HEK293 (cell line): ENCODE data around the gene GPR158.

Experiments used
- CTCF ChIA-PET: fragments of 350-600 bp; formaldehyde crosslinking; extraction: SDS; loops from one replicate; lab custom pipeline; 2021; ENCODE audit warnings: antibody characterized with exemption; lab: Yijun Ruan, JAX
- POLR2A ChIA-PET: fragments of 300-600 bp; formaldehyde crosslinking; extraction: SDS; loops from one replicate; lab custom pipeline; 2020; ENCODE audit warnings: antibody characterized with exemption, inconsistent platforms; lab: Yijun Ruan, JAX
- H3K27ac ChIP-seq: fragments of 200-500 bp; sonication (Bioruptor generic); 2 replicates; pipeline ENCODE4 v1.5.1; 2014; ENCODE audit warnings: low read depth, low read length, control low read depth, inconsistent platforms; ENCODE audit errors: extremely low read depth
- H3K36me3 ChIP-seq, 2 experiments: fragments of 200-500 bp in 1 of 2; sonication (Bioruptor generic) in 1 of 2; 1 replicate in 1 of 2; 2 replicates in 1 of 2; pipeline ENCODE4 v1.5.1; 2014 to 2017; ENCODE audit warnings: inconsistent platforms in 2 of 2, low read length in 2 of 2; ENCODE audit not compliant: control insufficient read depth in 2 of 2, insufficient read depth in 1 of 2
- H3K4me1 ChIP-seq: fragments of 200-500 bp; sonication (Bioruptor generic); 2 replicates; pipeline ENCODE4 v1.5.1; 2014; ENCODE audit warnings: mild to moderate bottlenecking, low read length, inconsistent platforms; ENCODE audit not compliant: control insufficient read depth, insufficient read depth
- H3K4me3 ChIP-seq: 2 replicates; pipeline ENCODE4 v1.5.1; 2011; ENCODE audit warnings: low read depth, mild to moderate bottlenecking, control low read depth, low read length, moderate library complexity
- H3K9me3 ChIP-seq: fragments of 200-500 bp; sonication (Bioruptor generic); 2 replicates; pipeline ENCODE4 v1.5.1; 2014; ENCODE audit warnings: low read depth, low read length, inconsistent platforms; ENCODE audit not compliant: control insufficient read depth, insufficient read depth
- AEBP2 ChIP-seq: fragments of 450-650 bp; formaldehyde crosslinking; IDR thresholded peaks from 2 replicates; pipeline ENCODE4 v1.5.1; 2016; ENCODE audit warnings: missing biosample characterization, missing genetic modification characterization, borderline replicate concordance
- BCL11B ChIP-seq: fragments of 450-650 bp; formaldehyde crosslinking; IDR thresholded peaks from 2 replicates; pipeline ENCODE4 v1.5.1; 2016; ENCODE audit warnings: low read depth, missing biosample characterization, missing genetic modification characterization
- IKZF3 ChIP-seq: fragments of 450-650 bp; IDR thresholded peaks from 2 replicates; pipeline ENCODE4 v1.5.0; 2018; ENCODE audit warnings: missing biosample characterization, mild to moderate bottlenecking, missing genetic modification characterization, moderate library complexity
- KLF10 ChIP-seq: fragments of 450-650 bp; IDR thresholded peaks from 2 replicates; pipeline ENCODE4 v1.5.1; 2018; ENCODE audit warnings: missing biosample characterization, mild to moderate bottlenecking, missing genetic modification characterization
- TSHZ1 ChIP-seq: fragments of 450-650 bp; formaldehyde crosslinking; IDR thresholded peaks from 2 replicates; pipeline ENCODE4 v1.5.1; 2016; ENCODE audit warnings: missing biosample characterization, missing genetic modification characterization, borderline replicate concordance
- ZBTB11 ChIP-seq: fragments of 450-650 bp; formaldehyde crosslinking; conservative IDR thresholded peaks from 2 replicates; pipeline ENCODE4 v1.5.1; 2016; ENCODE audit warnings: low read depth, missing biosample characterization, missing genetic modification characterization
- ZEB2 ChIP-seq: fragments of 450-650 bp; formaldehyde crosslinking; IDR thresholded peaks from 2 replicates; pipeline ENCODE4 v1.5.1; 2016; ENCODE audit warnings: missing biosample characterization, missing genetic modification characterization
- ZFHX2 ChIP-seq: fragments of 450-650 bp; formaldehyde crosslinking; conservative IDR thresholded peaks from 2 replicates; pipeline ENCODE4 v1.5.1; 2016; ENCODE audit warnings: missing biosample characterization, missing genetic modification characterization
- ZFP69B ChIP-seq: fragments of 450-650 bp; formaldehyde crosslinking; IDR thresholded peaks from 2 replicates; pipeline ENCODE4 v1.5.1; 2016; ENCODE audit warnings: missing biosample characterization, missing genetic modification characterization
- ZNF214 ChIP-seq: fragments of 450-650 bp; formaldehyde crosslinking; IDR thresholded peaks from 2 replicates; pipeline ENCODE4 v1.5.1; 2017; ENCODE audit warnings: missing biosample characterization, mild to moderate bottlenecking, missing genetic modification characterization, borderline replicate concordance
- ZNF292 ChIP-seq: fragments of 450-650 bp; formaldehyde crosslinking; IDR thresholded peaks from 2 replicates; pipeline ENCODE4 v1.5.1; 2016; ENCODE audit warnings: low read depth, missing biosample characterization, missing genetic modification characterization, borderline replicate concordance
- ZNF341 ChIP-seq: fragments of 450-650 bp; formaldehyde crosslinking; IDR thresholded peaks from 2 replicates; pipeline ENCODE4; 2016; ENCODE audit warnings: low read depth, missing biosample characterization, missing genetic modification characterization
- ZNF518A ChIP-seq: fragments of 450-650 bp; formaldehyde crosslinking; conservative IDR thresholded peaks from 2 replicates; pipeline ENCODE4 v1.5.1; 2016; ENCODE audit warnings: low read depth, missing biosample characterization, missing genetic modification characterization
- ZNF530 ChIP-seq: fragments of 450-650 bp; formaldehyde crosslinking; IDR thresholded peaks from 2 replicates; pipeline ENCODE4 v1.5.1; 2016; ENCODE audit warnings: low read depth, missing biosample characterization, missing genetic modification characterization
- ZNF549 ChIP-seq: fragments of 450-650 bp; IDR thresholded peaks from 2 replicates; pipeline ENCODE4 v1.5.1; 2018; ENCODE audit warnings: missing biosample characterization, missing genetic modification characterization, mild to moderate bottlenecking, inconsistent platforms, moderate library complexity
- ZNF645 ChIP-seq: fragments of 450-650 bp; formaldehyde crosslinking; IDR thresholded peaks from 2 replicates; pipeline ENCODE4; 2016; ENCODE audit warnings: missing biosample characterization, missing genetic modification characterization

GPR158 gene

GRCh38 chr10:25142116-25142864 lies 32.5 kb upstream of the GPR158 start (continued):
- TF ChIP-seq ZNF518A (tag by site-specific recombination) (0 out of 2 replicates have a peak, but pooled peaks have one; percentile 13), ZNF341 (no peak), ZNF645 (tag by site-specific recombination) (no peak), ZBTB11 (no peak)

- Histone ChIP-seq H3K36me3 (no peaks in the 10 kb centered on the region), H3K9me3 (no peaks in the 10 kb centered on the region), H3K4me1 (no peaks in the 10 kb centered on the region), H3K27ac (no peak overlapping the region), H3K4me3 (no peak overlapping the region)
- TF ChIP-seq ZNF530 (no peak), ZFHX2 (tag by site-specific recombination) (peak; percentile 31; the same call in 1 of the 2 replicates), ZNF549 (tag by site-specific recombination) (no peak), KLF10 (tag by site-specific recombination) (no peak)
- POLR2A ChIA-PET: interaction anchor here (0.6 kb wide), 1 partner anchor 136 kb away, joined by 4 read pairs; no protein-coding TSS in a partner anchor
- CTCF ChIA-PET: interaction anchor here (0.6 kb wide), 1 partner anchor 142 kb away, joined by 3 read pairs; the partner anchor contains the start of gene ENKUR
Observed at GRCh38 chr10:25157650-25158049, 17.2 kb upstream of the GPR158 start.

- H3K9me3 ChIP-seq: no peaks in the 10 kb centered on the region
- H3K4me3 ChIP-seq: no peak overlapping the region
- no peaks in the 10 kb centered on the region for H3K36me3 ChIP-seq
- H3K27ac ChIP-seq: no peak overlapping the region
- ChIA-PET POLR2A (no interaction called here), CTCF (interaction anchor here (0.6 to 0.7 kb wide), 2 partner anchors 10 to 360 kb away, joined by 3 read pairs; no protein-coding TSS in a partner anchor)
- no peaks in the 10 kb centered on the region for H3K4me1 ChIP-seq
- no peak for TF ChIP-seq IKZF3 (tag by site-specific recombination)
- TF ChIP-seq AEBP2 (tag by site-specific recombination): no peak
- TF ChIP-seq TSHZ1 (tag by site-specific recombination): no peak
- no peak for TF ChIP-seq ZNF292
- TF ChIP-seq ZFP69B (tag by site-specific recombination): no peak
- no peak for TF ChIP-seq BCL11B (tag by site-specific recombination)
- TF ChIP-seq ZNF214 (tag by site-specific recombination): no peak
- no peak for TF ChIP-seq ZEB2
Observed at GRCh38 chr10:25159591-25159990, 15.2 kb upstream of the GPR158 start.
